DND-41 (cell line): ENCODE measurements around the gene COL6A2.

ENCODE experiments used
- EZH2 ChIP-seq: IDR thresholded peaks from 3 replicates; pipeline ENCODE4 v1.6.1; 2012; ENCODE audit warnings: borderline replicate concordance, low read depth, mild to moderate bottlenecking, moderate library complexity, low read length, inconsistent platforms; ENCODE audit not compliant: severe bottlenecking
- TF ChIP-seq, protein P1 (sequence below): IDR thresholded peaks from 2 replicates; pipeline ENCODE4 v1.5.1; 2012; ENCODE audit warnings: borderline replicate concordance, low read length, moderate library complexity, mild to moderate bottlenecking; ENCODE audit not compliant: poor library complexity, severe bottlenecking; ENCODE audit errors: extremely low read depth

DNA sequence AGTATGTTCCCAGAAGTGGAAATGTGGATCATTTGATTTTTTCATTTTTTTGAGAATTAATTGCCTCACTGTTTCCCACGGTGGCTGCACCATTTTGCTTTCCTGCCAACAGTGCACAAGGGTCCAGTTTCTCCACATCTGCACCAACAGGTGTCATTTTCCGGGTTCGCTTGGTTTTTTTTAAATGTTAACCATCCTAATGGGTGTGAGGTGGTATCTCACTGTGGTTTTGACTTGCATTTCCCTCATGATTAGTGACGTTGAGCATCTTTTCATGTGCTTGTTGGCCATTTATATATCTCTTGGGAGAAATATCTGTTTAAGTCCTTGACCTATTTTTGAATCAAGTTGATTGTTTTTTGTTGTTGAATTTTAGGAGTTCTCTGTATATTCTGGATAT, 3.0 kb downstream of the COL6A2 start:
- TF ChIP-seq, protein P1, sequence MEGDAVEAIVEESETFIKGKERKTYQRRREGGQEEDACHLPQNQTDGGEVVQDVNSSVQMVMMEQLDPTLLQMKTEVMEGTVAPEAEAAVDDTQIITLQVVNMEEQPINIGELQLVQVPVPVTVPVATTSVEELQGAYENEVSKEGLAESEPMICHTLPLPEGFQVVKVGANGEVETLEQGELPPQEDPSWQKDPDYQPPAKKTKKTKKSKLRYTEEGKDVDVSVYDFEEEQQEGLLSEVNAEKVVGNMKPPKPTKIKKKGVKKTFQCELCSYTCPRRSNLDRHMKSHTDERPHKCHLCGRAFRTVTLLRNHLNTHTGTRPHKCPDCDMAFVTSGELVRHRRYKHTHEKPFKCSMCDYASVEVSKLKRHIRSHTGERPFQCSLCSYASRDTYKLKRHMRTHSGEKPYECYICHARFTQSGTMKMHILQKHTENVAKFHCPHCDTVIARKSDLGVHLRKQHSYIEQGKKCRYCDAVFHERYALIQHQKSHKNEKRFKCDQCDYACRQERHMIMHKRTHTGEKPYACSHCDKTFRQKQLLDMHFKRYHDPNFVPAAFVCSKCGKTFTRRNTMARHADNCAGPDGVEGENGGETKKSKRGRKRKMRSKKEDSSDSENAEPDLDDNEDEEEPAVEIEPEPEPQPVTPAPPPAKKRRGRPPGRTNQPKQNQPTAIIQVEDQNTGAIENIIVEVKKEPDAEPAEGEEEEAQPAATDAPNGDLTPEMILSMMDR, result no peak
- no peak for TF ChIP-seq EZH2
